GM12892 (cell line): Measurements from ENCODE around the gene NR0B2.

Source experiments
- POLR2AphosphoS5 ChIP-seq: IDR thresholded peaks from 2 replicates; pipeline ENCODE4 v1.6.1; 2011; ENCODE audit warnings: low read depth, low read length, control low read depth
- TAF1 ChIP-seq: IDR thresholded peaks from 2 replicates; pipeline ENCODE4 v1.6.1; 2011; ENCODE audit warnings: low read depth, mild to moderate bottlenecking, control low read depth, low read length, borderline replicate concordance

DNA sequence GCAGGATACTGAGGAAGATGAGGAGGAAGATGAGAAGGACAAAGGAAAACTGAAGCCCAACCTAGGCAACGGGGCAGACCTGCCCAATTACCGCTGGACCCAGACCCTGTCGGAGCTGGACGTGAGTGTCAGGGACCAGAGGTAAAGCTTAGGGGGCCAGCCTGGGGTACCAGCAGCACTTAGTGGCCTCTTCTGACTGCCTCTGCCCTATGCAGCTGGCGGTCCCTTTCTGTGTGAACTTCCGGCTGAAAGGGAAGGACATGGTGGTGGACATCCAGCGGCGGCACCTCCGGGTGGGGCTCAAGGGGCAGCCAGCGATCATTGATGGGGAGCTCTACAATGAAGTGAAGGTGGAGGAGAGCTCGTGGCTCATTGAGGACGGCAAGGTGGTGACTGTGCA lies 28.9 kb upstream of the NR0B2 start:
- TF ChIP-seq POLR2AphosphoS5 (no peak), TAF1 (no peak)
